GM12878 (cell line): Measurements from ENCODE around the gene DIDO1. TPM values are rescaled to one million over a fixed set of nuclear protein-coding genes. Genes with fewer than 3 reads are reported as not detected.

Experiments
- ATAC-seq: fragments of 200-7000 bp; cut with Tn5 transposase; 3 replicates; pipeline ENCODE4 v1.9.1; 2020; ENCODE audit warnings: mild to moderate bottlenecking, moderate library complexity
- BruUV-seq: library from RNA; stranded (reverse); fragments of 400-500 nt; replicated peaks from 2 replicates; lab custom pipeline; 2021; lab: Mats Ljungman, UMichigan
- CTCF ChIA-PET: fragments of 300-600 bp; sonication (Branson Sonifier 250); formaldehyde crosslinking; extraction: SDS; loops from one replicate; lab custom pipeline; 2021; ENCODE audit warnings: inconsistent platforms; lab: Yijun Ruan, JAX
- POLR2A ChIA-PET: fragments of 350-600 bp; formaldehyde crosslinking; extraction: SDS; loops from one replicate; lab custom pipeline; 2021; ENCODE audit warnings: inconsistent platforms; lab: Charles Lee
- RAD21 ChIA-PET: fragments of 300-600 bp; sonication (Branson Sonifier 250); formaldehyde crosslinking; loops from one replicate; lab custom pipeline; 2023; ENCODE audit warnings: antibody characterized with exemption; ENCODE audit not compliant: unreplicated experiment; lab: Charles Lee
- SMC1A ChIA-PET: fragments of 300-600 bp; sonication (Branson Sonifier 250); formaldehyde crosslinking; loops from one replicate; lab custom pipeline; 2023; ENCODE audit not compliant: unreplicated experiment, uncharacterized antibody; lab: Charles Lee
- DNase-seq: peaks from one replicate; pipeline ENCODE4 v3.0.0-alpha.2; 2011; ENCODE audit warnings: low read depth, low spot score
- FAIRE-seq: peaks from 3 replicates; lab custom pipeline; 2011; peaks lifted over from hg19 to GRCh38; lab: Jason Lieb, UNC
- H2AFZ ChIP-seq: 2 replicates; pipeline ENCODE4 v1.6.0; 2011; ENCODE audit warnings: low read depth, low read length, control low read depth; ENCODE audit not compliant: control insufficient read depth
- H3K27ac ChIP-seq: 2 replicates; pipeline ENCODE4 v1.5.1; 2011; ENCODE audit warnings: control low read depth; ENCODE audit not compliant: control insufficient read depth, insufficient read depth
- H3K27me3 ChIP-seq, 2 experiments: replicated peaks in 1 of 2; 2 replicates each; pipeline versions ENCODE4 v1.6.0 to v1.6.1; 2011; ENCODE audit warnings: low read length in 1 of 2; ENCODE audit not compliant: control insufficient read depth in 2 of 2, insufficient read depth in 2 of 2
- H3K36me3 ChIP-seq, 2 experiments: 2 replicates each; pipeline ENCODE4 v1.5.1; 2011; ENCODE audit warnings: low read length in 1 of 2; ENCODE audit not compliant: control insufficient read depth in 2 of 2, insufficient read depth in 2 of 2
- H3K4me1 ChIP-seq: 2 replicates; pipeline ENCODE4 v1.6.1; 2011; ENCODE audit warnings: mild to moderate bottlenecking, low read length, moderate library complexity, mixed read lengths; ENCODE audit not compliant: control insufficient read depth, insufficient read depth
- H3K4me2 ChIP-seq: 2 replicates; pipeline ENCODE4 v1.6.0; 2011; ENCODE audit warnings: control low read depth; ENCODE audit not compliant: control insufficient read depth, insufficient read depth
- H3K4me3 ChIP-seq: fragments of 200-600 bp; sonication (generic); 2 replicates; pipeline ENCODE4 v1.5.1; 2016
- H3K79me2 ChIP-seq: 2 replicates; pipeline ENCODE4 v1.6.0; 2011; ENCODE audit warnings: low read length; ENCODE audit not compliant: control insufficient read depth, insufficient read depth
- H3K9ac ChIP-seq: 2 replicates; pipeline ENCODE4 v1.8.0; 2011; ENCODE audit warnings: low read length, control low read depth, mixed read lengths; ENCODE audit not compliant: control insufficient read depth, insufficient read depth
- H3K9me3 ChIP-seq: replicated peaks from 3 replicates; pipeline ENCODE4 v1.5.1; 2011; ENCODE audit warnings: mild to moderate bottlenecking, low read length; ENCODE audit not compliant: control insufficient read depth, insufficient read depth
- H4K20me1 ChIP-seq: 2 replicates; pipeline ENCODE4 v1.6.0; 2011; ENCODE audit not compliant: control insufficient read depth, insufficient read depth
- CREM ChIP-seq: IDR thresholded peaks from 2 replicates; pipeline ENCODE4 v1.6.1; 2014; ENCODE audit warnings: antibody characterized with exemption, low read depth
- ESRRA ChIP-seq: IDR thresholded peaks from 2 replicates; pipeline ENCODE4 v1.6.1; 2012; ENCODE audit warnings: mild to moderate bottlenecking, low read length, improper control_type of control experiment
- FOS ChIP-seq: IDR thresholded peaks from 3 replicates; pipeline ENCODE4 v1.6.1; 2011; ENCODE audit warnings: borderline replicate concordance; ENCODE audit not compliant: insufficient read length; ENCODE audit errors: extremely low read depth
- RCOR1 ChIP-seq: conservative IDR thresholded peaks from 2 replicates; pipeline ENCODE4 v1.6.1; 2012; ENCODE audit warnings: low read depth, low read length, improper control_type of control experiment
- ZNF217 ChIP-seq: fragments of 450-650 bp; IDR thresholded peaks from 2 replicates; pipeline ENCODE4 v1.6.1; 2017; ENCODE audit warnings: antibody characterized with exemption, mild to moderate bottlenecking
- WGBS: methylation state at CpG from one replicate; pipeline ENCODE4 v1.1.6; 2016; ENCODE audit warnings: low lambda C conversion rate; ENCODE audit not compliant: insufficient replicate concordance, insufficient coverage; ENCODE audit errors: missing lambda C conversion rate; 5-methylcytosine and 5-hydroxymethylcytosine counted together
- in situ Hi-C: fragments of 300-500 bp; cut with MboI; formaldehyde crosslinking; loops from 9 replicates; pipeline ENCODE4 v1.14.3; 2018; ENCODE audit warnings: mixed read lengths
- intact Hi-C: fragments of 100-400 bp; cut with micrococcal nuclease; formaldehyde crosslinking; loops from one replicate; pipeline ENCODE4 v1.14.2; 2022; ENCODE audit not compliant: unreplicated experiment
- polyA plus RNA-seq, 11 experiments: library from polyadenylated mRNA; depleted of rRNA in 4 of 11; unstranded in 6 of 11; stranded (reverse) in 5 of 11; fragments of >200 nt; fragmentation: Nextera tagmentation in 4 of 11; fragmentation: Illumina TruSeq in 1 of 11; extraction: Ambion mirVana in 4 of 11; extraction: Trizol in 1 of 11; gene quantifications; 1 replicate in 1 of 11; 2 replicates in 10 of 11; pipeline versions ENCODE4 v1.2.1 to v1.2.3, GENCODE V29; 2011 to 2016; ENCODE audit warnings: inconsistent platforms in 2 of 11, missing spikeins in 2 of 11, low read depth in 1 of 11
- total RNA-seq, 4 experiments: library from RNA; depleted of rRNA in 3 of 4; stranded (reverse); fragments of >200 nt in 3 of 4; fragmentation: Illumina TruSeq in 1 of 4; extraction: Trizol in 1 of 4; gene quantifications; 2 replicates each; pipeline versions ENCODE4 v1.2.1 to v1.2.3, GENCODE V29; 2013 to 2021
- TF ChIP-seq, protein P1 (sequence below): fragments of 450-650 bp; IDR thresholded peaks from 2 replicates; pipeline ENCODE4 v1.6.1; 2017; ENCODE audit warnings: mild to moderate bottlenecking, moderate library complexity
- TF ChIP-seq, protein P2 (sequence below): IDR thresholded peaks from 2 replicates; pipeline ENCODE4 v1.6.1; 2011; ENCODE audit warnings: low read depth, low read length, improper control_type of control experiment, borderline replicate concordance
- TF ChIP-seq, protein P3 (sequence below): IDR thresholded peaks from 2 replicates; pipeline ENCODE4 v1.6.1; 2011; ENCODE audit warnings: low read depth, mild to moderate bottlenecking, low read length, moderate library complexity, borderline replicate concordance; ENCODE audit errors: extremely low read depth

Gene DIDO1
- total and polyA plus RNA-seq, 10 of the 15 experiments (the other 5 are each of a cell fraction or from before 2014, with no cell fraction given), result 5.5 to 56.4 (median 38.4) TPM

DNA sequence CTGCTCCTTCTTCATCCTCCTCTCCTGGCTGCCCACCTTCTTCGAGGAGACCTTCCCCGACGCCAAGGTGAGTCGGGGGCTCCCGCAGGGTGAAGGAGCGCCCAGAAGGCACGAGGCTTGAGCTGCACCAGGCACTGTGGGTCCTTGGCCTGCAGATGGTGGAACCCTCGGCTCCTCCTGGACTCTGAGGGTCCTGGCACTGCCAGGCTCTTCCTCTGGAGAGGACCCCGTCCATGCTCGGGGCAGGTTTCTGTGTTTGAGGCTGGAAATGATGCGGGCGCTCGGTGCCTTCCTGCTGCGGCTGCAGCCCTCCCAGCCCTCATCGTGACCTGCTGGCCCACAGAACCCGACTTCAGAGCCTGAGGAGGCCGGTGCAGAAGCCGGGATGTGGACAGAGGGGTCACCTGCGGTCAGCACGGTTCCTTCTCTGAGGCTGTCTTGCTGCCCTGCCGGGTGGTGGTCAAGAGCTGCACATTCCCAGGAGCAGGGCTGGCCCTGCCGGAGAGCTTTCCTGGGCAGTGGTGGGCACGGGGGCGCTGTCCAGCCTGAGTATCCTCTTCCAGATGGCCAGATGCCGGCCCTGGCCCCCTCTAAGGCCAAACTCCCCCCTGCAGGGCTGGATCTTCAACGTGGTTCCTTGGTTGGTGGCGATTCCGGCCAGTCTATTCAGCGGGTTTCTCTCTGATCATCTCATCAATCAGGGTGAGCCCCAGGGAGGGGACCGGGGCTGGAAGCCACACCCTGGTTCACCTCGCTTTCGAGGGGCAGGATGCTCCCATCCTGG is 37.5 kb upstream of the DIDO1 start (continued):
- TF ChIP-seq, protein P1, sequence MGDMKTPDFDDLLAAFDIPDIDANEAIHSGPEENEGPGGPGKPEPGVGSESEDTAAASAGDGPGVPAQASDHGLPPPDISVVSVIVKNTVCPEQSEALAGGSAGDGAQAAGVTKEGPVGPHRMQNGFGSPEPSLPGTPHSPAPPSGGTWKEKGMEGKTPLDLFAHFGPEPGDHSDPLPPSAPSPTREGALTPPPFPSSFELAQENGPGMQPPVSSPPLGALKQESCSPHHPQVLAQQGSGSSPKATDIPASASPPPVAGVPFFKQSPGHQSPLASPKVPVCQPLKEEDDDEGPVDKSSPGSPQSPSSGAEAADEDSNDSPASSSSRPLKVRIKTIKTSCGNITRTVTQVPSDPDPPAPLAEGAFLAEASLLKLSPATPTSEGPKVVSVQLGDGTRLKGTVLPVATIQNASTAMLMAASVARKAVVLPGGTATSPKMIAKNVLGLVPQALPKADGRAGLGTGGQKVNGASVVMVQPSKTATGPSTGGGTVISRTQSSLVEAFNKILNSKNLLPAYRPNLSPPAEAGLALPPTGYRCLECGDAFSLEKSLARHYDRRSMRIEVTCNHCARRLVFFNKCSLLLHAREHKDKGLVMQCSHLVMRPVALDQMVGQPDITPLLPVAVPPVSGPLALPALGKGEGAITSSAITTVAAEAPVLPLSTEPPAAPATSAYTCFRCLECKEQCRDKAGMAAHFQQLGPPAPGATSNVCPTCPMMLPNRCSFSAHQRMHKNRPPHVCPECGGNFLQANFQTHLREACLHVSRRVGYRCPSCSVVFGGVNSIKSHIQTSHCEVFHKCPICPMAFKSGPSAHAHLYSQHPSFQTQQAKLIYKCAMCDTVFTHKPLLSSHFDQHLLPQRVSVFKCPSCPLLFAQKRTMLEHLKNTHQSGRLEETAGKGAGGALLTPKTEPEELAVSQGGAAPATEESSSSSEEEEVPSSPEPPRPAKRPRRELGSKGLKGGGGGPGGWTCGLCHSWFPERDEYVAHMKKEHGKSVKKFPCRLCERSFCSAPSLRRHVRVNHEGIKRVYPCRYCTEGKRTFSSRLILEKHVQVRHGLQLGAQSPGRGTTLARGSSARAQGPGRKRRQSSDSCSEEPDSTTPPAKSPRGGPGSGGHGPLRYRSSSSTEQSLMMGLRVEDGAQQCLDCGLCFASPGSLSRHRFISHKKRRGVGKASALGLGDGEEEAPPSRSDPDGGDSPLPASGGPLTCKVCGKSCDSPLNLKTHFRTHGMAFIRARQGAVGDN, result no peak
- TF ChIP-seq CREM (no peak), RCOR1 (no peak), FOS (no peak), ZNF217 (no peak)

DNA sequence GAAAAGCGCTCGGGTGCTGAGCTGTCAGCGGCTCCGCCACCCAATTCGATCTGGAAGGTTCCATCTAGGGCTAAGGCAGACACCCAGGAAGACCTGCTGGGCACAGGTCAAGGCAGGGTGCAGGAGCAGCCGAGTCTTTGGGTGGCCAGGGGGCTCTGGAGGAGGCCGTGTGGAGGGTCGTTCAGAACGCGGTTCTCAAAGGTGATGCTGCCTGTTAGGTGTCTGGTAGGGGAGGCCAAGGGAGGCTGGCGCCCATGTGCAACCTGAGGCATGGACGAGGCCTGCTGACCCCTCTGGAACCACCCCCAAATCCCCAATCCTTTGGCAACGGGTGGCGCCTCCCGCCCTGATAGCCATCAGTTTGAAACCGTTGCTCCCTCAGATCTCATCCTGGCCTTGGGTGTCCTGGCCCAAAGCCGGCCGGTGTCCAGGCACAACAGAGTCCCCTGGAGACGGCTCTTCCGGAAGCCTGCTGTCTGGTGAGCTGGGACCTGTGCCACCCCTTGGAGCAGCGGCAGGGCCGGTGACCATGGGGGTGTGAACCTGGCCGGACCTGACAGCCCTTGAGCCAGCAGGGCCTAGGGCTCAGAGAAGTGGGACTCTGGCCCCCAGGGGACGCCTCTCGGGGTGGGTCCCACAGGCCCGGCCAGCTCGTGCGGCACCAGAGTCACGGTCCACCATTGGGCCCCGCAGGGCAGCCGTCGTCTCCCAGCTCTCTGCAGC is 36.7 kb upstream of the DIDO1 start:
- Histone ChIP-seq H3K27me3 (no peaks in the 10 kb centered on the region), H3K9me3 (no peaks in the 10 kb centered on the region), H3K9ac (no peak overlapping the region), H3K4me1 (no peaks in the 10 kb centered on the region), H3K27ac (no peak overlapping the region), H3K79me2 (no peaks in the 10 kb centered on the region), H3K4me2 (no peak overlapping the region), H3K36me3 (peaks cover 16 to 19% of the 10 kb centered on the region in 2 experiments; a peak in 3 of 4 replicates), H2AFZ (no peak overlapping the region), H3K4me3 (no peak overlapping the region), H4K20me1 (no peaks in the 10 kb centered on the region)
- no peak for DNase-seq
- ChIA-PET POLR2A (no interaction called here), CTCF (no interaction called here), RAD21 (no interaction called here), SMC1A (no interaction called here)
- no peak for ATAC-seq
- 90% methylated on average over 30 of the region's 32 CpGs for WGBS
- intact Hi-C loops (no loop called here), in situ Hi-C loops (no loop called here)
- no peak for TF ChIP-seq CREM
- TF ChIP-seq, protein P2, sequence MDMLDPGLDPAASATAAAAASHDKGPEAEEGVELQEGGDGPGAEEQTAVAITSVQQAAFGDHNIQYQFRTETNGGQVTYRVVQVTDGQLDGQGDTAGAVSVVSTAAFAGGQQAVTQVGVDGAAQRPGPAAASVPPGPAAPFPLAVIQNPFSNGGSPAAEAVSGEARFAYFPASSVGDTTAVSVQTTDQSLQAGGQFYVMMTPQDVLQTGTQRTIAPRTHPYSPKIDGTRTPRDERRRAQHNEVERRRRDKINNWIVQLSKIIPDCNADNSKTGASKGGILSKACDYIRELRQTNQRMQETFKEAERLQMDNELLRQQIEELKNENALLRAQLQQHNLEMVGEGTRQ, result no peak
- no peak for TF ChIP-seq ESRRA
- TF ChIP-seq, protein P3, sequence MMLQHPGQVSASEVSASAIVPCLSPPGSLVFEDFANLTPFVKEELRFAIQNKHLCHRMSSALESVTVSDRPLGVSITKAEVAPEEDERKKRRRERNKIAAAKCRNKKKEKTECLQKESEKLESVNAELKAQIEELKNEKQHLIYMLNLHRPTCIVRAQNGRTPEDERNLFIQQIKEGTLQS, result no peak
- no peak for FAIRE-seq
- BruUV-seq, result TSS peak; percentile 42
